ENCODE data around the gene KIAA0319L.

The KIAA0319L gene

DNA sequence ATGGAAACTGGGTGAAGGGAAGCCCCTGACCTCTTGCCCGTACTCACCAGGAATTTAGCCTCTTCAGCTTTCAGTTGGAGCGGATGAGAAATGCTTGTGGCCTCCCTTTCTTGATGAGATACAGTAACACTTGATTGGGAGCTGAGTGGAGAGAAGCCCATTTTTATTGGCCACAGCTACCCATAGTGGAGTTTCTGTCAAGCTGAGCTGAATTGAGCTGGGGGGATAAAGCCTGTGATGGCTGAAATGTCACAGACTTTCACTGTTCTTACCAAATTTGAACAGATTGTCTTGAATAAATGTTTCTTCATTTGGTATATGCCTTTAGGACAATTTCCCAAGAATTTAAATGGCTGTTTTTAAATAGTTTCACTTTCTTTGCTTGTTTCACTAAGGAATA lies 162.8 kb downstream of the KIAA0319L start:
- no peak for DNase-seq

DNA sequence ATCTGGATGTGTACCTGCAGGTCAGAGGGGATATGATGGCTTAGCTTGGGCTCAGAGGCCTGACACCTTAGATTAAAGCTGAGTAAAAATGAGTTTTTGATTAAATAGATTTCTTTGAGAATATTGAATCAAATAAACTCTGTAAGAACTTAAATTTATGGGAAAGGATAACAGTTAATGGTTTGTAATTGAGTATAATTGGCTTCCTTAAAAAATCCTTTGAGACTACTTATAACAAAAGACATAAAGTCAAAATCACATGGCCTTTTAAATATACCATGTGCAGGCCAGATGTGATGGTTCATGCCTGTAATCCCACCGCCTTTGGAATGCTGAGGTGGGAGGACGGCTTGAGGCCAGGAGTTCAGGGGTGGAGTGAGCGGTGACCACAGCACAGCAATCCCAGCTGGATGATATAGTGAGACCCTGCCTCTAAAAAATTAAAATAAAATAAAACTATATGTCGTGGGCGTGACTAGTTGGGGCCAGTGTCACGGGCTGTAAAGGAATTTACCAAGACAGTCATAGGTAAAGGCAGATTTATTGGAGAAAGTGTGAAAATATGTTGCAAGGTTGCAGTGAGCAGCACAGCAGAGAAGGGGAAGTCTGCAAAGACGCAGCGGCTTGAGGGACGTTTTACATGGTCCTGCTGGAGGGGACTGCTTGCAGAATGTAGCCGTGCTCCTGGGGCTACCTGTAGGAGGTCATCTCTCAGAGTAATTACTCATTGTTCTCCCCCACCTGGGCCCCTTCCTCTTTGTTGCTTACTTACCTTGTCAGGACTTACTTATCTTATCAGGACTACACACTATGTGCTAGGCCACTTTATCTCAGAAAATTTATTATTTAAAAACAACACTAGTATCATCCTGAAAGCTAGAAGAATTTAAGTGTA lies 166.4 kb downstream of the KIAA0319L start:
- DNase-seq: no peak

DNA sequence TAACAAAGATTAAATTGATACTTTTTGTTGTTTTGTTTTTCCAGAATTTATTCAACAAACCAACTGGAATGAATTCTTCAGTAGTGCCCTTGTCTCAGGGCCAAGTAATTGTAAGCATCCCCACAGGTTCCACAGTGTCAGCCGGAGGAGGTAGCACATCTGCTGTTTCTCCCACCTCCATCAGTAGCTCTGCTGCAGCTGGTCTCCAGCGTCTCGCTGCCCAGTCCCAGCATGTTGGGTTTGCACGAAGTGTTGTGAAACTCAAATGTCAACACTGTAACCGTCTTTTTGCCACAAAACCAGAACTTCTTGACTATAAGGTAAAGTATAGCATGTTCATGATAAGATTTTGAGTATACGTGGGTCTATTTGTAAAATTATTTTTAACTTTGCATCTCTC lies 170.2 kb downstream of the KIAA0319L start:
- no peak for DNase-seq

DNA sequence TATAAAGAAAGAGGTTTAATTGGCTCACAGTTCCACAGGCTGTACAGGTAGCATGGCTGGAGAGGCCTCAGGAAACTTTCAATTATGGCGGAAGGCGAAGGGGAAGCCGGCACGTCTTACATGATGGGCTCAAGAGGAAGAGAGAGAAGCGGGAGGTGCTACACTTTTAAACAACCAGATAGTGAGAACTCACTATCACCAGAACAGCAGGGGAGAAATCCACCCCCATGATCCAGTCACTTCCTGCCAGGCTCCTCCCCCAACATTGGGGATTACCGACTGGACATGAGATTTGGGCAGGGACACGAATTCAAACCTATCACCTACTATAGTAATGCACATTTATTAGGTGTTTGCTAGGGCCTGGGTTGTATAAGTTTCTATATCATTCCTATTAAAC lies 170.9 kb downstream of the KIAA0319L start:
- DNase-seq: no peak

Measured in amygdala (tissue), 56 donors.